Measurements from ENCODE around the gene IRX4.

IRX4 gene

DNA sequence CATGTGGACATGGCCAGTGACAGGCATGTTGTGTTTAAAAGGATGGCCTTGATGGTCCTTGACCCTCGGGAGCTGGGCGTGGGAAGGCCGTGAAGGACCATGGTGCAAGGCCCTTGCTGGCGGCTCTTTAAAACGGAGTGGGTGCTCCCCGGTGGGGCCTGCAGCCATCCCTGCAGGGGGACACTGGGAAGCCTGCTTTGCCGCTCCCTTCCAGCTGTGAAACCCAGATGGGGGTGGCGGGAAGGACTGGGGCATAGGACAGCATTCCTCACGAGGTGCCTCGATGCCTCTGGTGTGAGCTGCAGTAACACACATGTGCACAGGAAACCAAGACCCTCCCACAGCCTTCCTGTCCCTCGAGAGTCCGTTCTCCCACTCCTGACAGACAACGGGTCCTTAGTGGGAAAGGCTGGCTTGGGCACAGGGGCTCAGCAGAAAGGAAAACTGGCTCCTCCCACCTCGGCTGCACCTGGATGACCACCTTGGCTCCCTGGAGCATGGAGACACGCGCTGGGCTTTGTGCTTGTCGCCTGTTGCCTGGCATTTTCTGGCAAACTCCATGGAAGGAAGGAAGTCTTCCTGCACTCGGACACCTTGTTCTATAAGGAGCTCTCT is 30.3 kb upstream of the IRX4 start:
- no peak for DNase-seq

DNA sequence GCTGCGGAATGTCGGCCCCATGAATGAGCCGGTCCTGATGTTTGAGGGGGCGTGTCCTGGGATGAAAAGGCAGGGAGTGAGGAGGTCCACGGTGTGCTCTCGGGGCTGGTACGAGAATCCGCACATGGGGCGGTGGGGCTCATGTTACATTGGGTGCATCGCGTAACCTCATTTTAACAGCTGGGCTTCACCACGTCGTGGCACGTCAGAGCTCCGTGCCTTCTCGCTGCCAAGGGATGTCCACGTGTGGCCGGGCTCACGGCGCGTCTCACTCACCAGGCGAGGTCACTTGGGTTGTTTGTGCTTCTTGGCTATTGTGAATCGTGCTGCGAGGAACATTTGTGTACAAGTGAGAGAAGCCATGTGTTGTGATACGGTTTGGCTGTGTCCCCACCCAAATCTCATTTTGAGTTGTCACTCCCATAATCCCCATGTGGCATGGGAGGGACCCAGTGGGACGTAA is 29.1 kb upstream of the IRX4 start:
- no peak for DNase-seq

DNA sequence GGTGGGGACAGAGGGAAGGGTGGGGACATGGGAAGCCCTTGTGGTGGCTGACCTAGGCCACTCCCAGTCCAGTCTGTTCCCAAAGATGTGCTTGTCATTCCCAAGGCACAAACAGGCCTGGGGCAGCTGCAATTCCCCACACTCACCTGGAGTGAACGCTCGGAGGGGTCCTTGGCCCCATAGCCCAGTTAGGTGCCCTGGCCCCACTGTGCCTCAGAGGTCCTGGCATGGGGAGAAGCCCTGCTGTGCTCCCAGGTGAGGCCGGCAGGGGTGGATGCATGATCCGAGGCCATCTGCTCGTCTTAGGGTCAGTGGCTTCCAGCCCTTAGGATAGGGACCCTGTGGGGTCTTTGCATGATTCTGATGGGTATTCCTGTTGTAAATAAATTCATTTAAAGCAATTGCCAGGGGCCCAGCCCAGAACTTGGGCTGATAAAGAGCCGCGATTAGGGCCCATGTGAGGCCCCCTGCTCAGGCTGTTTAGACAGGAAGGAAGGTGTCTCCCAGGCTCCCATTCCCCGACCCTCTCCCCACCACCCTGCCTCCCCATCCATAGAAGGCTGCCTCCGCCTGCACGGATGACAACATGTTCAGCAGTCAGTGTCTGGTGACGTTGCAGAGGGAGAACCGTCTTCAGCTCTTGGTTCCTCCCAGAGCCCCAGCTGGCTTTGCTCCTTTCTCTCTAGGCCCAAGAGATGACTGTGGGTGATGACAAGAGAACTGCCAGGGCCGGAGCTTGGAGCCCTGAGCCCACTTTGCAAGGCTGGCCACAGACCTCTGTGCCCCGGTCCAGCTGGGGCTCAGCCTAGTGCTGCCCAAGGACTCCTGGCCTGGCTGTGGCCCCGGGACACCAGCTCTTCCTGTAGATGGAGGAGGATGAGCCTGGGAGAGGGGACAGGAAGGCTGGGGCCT is 28.4 kb upstream of the IRX4 start:
- no peak for DNase-seq

DNA sequence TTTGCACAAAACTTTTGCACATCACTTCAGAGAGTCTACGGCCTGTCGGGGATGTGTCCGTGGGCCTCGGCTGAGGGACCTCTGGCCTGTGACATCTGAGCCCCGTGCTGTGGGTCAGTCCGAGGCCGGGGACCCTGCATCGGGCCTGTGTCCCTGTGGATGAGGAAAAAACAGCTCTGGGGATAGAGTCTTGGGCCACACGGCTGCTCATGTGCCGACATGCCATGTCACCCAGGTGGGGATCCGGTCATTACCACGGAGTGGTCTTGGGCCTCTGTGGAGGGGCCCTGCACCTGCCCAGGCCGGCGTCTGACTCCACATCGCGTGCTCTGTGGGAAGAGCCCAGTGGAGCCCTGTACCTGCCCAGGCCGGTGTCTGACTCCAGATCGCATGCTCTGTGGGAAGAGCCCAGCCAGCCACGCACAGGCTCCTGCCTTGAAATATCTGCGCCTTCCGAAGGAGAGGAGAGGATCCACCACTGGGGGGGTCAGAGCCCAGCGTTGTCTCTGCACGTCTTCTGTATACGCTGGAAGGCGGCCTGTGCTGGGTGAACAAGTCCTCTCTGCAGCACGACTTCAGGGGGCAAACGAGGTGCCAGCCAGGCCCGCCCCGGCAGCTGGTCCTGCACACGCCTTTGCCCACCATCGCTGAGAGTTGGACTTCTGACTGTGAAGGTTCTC is 27.5 kb upstream of the IRX4 start:
- DNase-seq: no peak

DNA sequence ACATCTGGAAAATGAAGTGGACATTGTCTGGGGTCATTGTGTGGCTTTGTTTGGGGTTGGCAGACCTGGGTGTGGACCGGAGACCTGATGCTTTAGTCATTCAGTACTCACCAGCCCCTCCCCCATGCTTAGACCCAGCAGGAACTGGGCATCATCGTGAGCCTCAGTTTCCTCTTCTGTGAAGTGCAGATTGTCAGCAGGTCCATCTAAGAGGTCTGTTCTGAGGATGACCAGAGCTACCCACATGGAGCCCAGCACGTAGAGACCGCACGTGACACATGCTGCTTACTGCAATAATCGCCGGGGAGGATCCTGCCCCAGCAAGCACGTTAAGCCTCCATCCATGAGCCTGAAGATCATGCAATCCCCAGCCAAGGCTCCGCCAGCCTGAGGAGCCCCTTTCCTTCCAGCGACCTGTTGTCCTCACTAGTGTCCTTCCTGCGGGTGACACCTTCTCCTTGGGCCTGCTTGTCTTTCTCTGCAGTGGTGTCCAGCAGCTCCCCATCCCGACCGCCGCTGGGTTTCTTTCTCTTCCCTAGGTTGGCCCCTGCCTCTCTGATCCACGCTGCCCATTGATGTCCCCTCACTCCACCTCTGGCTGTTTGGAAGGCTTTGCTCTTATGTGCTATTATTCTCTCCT is 26.7 kb upstream of the IRX4 start:
- no peak for DNase-seq

DNA sequence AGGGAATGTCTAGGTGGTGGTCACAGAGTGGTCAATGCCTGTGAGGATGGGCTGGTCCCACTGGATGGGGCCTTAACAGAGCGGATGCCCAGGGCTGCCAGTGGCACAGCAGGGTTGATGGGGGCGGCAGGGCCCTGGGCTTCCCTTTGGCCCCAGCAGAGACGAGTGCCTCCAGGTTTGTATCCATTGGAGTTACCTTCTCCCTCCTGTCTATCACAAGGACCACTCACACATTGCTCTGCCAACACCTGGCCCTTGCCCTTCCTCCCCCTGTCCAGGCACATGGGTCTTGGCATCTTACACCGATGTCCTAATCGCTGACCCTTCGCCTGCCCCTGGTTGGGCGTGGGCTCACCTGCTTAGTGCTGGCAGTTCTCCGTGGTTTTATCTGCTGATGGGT is 26.2 kb upstream of the IRX4 start:
- DNase-seq: no peak

DNA sequence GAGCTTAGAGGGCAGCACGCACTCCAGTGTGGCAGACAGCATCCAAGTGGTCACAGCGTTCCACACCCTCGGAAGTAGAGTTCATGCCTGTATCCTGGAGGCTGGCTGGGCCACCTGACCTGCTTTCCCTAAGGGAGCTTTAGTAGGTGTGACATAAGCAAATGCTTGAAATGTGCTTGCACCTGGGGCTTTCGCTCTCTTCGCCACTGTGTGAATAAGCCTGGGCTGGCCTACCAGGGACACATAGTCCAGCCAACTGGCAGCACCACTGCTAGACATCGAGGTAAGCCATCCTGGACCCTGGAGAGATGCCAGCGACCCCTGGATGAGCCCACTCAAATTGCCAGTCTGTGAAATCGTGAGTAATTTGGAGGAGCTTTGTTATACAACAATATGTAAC is 24.9 kb upstream of the IRX4 start:
- DNase-seq: no peak

DNA sequence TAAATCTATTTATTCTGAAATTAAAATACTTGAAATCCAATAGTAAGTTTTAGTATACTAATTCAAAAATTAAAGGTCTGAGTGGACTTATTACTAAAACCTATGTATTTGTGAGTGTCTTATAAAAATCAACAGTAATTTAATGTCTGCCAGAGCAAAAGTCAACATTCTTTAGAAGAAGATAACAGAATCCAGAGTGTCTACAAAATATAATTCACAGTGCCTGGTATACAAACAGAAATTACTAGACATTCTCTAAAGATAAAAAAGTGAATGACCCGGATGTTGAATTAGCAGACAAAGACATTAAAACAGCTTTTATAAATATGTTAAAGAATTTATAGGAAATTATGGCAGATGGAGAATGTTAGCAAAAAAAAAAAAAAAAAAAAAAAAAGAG is 22.4 kb upstream of the IRX4 start:
- DNase-seq: no peak

DNA sequence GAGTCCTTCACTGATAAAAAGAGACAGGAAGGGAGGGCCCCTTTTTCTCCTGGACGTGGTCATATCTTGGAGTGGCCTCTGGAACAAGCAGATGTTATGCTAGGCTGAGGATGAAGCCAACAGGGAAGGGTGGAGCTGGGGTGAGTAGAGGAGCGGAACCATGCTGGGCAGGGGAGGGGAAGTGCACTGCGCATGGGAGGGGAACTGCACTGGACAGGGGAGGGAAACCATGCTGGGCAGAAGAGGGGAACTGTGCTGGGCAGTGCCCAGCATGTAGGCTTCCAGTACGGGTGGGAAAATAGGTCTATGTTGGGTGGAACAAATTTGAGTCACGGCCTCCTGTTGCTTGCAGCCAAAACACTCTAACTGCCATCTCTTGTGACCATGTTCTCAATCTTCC is 19.3 kb upstream of the IRX4 start:
- DNase-seq: no peak

DNA sequence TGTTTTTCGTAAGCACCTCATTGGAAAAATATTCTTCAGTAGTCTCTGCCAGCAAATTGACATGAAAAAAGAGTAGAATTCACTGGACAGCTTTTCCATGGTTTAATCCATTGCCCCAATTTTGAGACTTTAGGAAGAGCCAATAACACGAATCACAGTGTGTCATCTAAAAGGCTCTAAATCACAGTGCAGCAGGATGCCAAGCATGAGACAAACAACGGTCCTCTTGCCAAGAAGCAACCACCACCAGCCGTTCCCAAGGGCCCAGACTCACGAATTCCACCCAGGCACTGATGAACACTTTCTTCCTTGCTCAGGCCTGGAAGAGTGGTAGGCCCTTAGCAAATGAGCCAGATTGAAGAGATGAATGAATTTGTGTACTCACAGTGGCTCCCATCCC is 18.3 kb upstream of the IRX4 start:
- no peak for DNase-seq

DNA sequence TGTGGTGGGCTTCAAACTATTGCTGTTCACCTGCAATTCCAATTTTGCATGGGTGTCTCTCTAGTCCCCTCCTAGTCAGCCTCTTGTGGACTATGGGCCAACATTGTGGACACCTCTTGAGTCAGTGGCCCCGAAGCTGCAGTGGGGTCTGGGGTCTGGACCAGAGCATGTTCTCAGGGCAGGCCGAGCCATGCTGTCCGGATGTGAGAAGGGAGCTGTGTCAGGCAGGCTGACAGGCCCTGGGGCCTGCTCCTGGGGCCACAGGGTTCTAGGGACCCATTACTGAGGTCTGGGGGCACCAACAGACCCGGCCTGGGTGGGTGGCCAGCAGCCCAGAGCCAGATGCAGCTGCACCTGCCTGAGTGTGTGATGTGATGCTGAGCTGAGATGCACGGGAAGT is 16.5 kb upstream of the IRX4 start:
- DNase-seq: no peak

DNA sequence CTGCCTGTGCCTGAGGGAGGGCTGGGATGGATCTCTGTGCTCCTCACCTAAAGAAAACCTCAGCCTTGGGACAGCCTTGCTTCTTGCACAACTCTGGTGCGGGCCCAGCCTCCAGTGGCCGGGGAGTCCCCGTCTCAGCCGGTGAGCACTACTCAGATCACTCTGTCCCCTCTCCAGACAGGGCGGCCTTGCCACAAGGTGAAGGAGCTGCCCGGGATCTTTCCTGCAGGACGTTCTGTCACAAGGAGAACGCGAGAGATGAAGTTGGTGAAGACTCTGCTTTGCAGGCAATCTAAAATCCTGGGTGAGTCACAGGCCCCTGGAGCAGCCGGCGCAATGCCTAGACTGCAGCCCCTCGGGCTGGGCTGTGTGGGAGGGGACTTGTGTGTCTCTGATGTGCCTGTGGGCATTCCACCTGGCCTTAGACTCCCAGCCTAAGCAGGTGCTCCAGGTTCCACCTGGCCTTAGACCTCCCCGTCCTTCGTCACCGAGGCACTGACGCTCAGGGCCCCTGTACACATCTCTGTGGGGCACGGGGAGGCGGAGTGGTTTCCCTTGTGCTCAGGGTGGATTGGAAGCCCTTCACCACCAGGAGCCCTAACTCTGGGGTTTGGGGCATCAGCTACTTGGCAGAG is 15.2 kb upstream of the IRX4 start:
- no peak for DNase-seq

DNA sequence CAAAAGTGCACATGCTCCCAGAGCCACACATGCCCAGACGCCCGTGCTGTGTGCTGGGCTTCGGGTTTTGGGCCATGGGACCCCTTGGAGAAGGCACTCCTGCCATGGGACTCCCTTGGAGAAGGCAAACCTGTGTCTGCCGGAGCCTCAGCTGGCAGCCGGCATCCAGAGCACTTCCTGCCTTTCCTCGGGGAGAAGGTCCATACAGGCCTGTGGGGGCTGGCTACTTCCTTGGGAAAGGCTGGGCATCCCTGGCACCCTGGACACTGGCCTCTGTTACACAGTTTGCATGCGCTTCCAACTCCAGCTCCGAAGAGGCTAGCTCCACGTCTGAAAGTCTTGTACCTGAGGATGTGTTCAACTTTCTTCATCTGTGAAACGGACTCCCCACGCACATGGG is 14.7 kb upstream of the IRX4 start:
- DNase-seq: no peak

DNA sequence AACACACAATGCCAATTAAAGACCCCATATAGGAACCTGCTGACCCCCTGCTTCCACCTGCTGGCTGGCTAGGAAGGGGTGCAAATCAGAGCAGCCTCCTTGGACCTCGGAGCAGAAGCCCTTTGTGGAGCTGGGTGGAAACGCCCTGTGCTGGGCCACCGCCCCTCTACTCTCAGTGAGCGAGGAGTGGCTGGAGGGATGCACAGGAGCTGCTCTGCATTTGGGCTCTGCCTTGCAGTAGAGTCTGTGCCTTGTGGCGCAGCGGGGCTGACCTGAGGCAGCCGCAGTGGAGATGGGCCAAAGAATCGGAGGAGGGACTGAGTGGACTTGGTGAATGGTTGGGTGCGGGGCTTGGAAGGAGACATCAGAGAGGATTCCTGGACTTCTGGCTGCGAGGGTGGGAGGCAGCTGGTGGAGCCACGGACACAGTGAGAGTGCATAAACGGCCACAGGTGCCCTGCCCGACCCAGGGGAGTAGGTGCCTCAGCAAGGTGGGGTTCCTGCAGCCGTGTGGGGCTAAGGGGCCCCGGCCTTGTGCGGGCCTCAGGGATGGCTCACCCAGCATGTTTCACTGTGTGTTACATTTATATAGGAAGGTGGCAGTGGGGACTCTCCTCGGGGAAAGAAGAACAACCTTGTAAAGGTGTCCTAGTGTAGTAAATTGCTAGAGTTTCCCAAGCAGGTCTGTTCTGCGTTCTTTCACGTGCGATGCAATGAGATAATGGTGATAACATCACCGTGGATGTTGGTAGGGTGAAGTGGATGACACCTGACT is 14.1 kb upstream of the IRX4 start:
- DNase-seq: no peak

DNA sequence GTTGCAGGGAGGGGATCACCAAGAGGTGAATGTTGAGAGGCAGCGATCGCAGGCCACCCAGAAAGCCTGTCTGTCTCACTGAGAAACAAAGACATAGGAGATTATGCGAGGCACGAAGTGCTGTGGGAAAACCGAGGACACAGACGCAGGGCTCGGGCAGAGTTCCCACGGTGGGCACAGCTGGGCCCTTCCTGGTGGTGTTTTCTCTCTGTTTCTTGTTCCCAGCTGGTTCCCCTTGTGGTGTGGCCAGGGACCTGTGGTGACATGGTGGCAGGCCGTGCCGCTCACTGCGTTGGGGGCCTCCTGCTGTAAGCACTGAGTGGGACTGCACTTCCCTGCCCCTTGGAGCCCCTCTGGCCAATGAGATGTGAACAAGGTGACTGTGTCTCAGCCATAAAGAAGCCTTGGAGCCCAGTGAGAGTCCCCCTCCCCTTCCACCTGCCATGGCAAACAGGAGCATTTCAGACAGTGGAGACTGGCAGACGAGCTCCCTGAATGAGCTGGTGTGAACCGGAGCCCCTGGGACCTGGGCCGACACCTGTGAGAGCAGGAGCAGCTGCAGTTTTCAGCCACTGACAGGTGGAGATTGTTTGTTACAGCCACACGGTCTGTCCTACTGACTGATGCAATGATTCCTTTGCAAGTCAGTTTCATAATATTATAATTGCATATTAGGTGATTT is 13.2 kb upstream of the IRX4 start:
- no peak for DNase-seq

DNA sequence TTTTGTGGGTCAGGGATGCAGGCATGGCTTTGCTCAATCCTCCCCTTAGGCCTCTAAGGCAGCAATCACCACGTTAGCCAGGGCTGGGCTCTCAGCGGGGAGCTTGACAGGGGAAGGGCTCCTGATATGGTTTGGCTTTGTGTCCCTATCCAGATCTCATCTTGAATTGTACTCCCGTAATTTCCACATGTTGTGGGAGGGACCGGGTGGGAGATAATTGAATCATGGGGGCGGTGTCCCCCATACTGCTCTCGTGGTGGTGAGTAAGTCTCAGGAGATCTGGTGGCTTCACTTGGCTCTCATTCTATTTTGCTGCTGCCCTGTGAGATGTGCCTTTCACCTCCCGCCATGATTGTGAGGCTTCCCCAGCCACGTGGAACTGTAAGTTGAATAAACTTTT is 11.5 kb upstream of the IRX4 start:
- DNase-seq: no peak

DNA sequence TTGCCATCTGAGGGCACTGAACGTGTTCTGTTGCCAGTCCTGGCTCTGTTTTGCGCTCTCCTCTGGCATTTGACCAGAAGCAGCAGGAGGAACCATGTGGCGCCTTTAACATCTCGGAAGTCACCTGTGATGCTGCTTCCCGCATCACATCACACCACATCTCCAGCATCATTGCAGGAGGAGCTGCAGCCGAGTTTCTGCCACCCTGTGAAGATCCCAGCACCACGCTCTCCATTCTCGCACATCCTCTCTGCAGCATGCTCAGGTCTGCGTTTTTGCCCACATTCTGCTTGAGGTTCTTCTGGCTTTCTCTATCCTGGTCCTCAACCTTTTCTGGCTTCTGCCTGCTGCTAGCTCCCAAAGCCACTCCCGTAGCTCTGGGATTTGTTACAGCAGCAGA is 11.0 kb upstream of the IRX4 start:
- no peak for DNase-seq

DNA sequence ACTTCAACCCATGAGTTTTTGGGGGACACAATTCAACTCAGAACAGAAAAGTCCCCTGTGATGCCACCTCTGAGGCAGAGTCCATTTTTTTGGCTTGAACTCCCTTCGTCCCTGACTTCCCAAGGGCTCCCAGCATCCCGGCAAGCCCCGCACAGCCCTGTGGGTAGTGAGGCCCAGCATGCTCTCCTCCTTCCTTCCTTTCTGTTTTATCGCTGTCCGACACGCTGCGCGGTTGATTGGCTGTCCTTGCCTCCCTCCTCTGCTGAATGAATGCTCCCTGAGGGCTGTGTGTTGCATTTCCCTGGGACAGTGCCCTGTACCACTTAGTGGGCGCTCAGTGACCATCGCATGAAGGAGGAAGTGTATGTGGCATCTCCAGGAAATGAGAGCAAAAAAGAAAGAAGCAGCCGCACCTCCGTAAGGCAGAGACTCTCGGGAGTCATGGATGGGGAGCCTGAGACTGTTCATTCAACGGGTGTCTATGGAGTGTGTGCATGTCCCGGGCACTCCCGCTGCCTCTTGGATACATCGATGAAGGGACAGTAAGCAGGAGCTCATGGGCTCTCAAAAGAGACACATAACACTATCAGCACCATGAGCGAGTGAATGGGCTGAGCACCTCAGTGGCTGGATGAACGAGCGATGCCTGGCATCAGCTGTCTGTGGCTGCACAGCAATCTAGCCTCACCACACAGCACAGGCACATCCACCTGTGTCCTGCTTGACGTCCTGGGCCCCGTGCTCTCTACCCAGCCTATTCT is 10.1 kb upstream of the IRX4 start:
- no peak for DNase-seq

DNA sequence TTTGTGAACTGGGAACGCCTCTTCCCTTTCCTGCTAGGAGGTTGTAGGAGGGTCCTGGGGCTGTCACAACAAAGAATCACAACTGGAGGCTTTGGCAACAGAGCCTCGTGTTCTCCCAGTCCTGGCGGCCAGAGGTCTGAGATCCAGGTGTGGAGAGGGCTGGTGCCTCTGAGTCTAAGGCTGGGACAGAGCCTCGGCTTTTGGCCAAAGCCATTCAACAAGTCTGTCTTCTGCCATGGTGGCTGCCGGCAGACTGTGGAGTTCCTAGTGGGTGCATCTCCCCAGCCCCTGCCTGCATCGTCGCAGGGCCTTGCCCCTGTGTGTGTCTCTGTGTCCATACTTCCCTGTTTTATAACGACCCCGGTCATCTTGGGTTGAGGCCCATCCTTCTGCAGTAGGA is 9.5 kb upstream of the IRX4 start:
- no peak for DNase-seq

DNA sequence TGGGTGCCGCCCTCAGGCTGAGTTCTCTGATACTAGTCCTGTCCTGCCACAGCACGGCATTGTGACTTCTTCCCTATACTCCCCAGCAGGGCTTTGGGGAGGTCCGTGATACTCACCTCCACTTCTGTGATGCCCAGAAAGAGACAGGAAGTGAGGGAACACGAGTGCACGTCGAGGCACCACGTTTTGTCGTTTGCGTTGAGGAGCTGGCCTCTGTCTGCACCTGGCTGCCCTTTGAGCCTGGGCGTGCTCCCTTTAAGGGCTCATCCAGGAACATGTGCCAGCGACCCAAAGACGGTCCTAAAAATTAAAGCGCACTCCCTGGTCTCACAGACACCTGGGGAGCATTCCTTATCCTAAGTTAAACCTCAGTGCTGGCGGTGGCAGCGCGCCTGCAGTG is 8.7 kb upstream of the IRX4 start:
- DNase-seq: no peak

DNA sequence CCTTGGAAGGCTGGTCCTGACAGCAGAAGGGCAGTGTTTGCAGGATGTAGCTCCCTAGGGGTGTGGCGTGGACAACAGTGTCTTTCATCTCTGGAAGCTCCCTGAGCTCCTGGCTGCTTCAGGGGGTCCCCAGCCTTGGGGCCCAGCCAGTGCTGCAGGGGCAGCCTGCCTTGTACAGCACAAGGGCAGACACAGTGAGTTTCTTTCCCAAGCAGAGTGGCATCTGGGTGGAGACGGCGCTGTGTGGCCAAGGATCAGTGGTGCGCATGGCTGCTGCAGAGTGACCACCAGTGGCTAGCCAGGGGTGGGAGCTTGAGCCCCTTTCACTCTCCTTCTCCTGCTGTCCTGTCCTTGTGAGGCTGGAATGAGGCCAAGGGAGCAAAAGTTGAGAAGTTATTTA is 7.6 kb upstream of the IRX4 start:
- no peak for DNase-seq

Data from NCI-H1092 treated with DMSO at 0.1 percent for 48 hours (cell line).